PC-9 (cell line): ENCODE data around the gene ZNF580. TPM values are rescaled to one million over a fixed set of nuclear protein-coding genes. Genes with fewer than 3 reads are reported as not detected.

ENCODE experiments used
- BruUV-seq: library from RNA; stranded (reverse); fragments of 400-500 nt; replicated peaks from 2 replicates; lab custom pipeline; 2021; lab: Mats Ljungman, UMichigan
- CTCF ChIA-PET: fragments of 300-600 bp; sonication (Branson Sonifier 250); formaldehyde crosslinking; loops from one replicate; lab custom pipeline; 2022; ENCODE audit warnings: antibody characterized with exemption; lab: Charles Lee
- POLR2A ChIA-PET: fragments of 300-600 bp; sonication (Branson Sonifier 250); formaldehyde crosslinking; loops from one replicate; lab custom pipeline; 2022; ENCODE audit warnings: antibody characterized with exemption; ENCODE audit not compliant: unreplicated experiment; lab: Charles Lee
- DNase-seq, 2 experiments: peaks; one replicate each; pipeline versions ENCODE4 v3.0.0 to v3.0.0-alpha.2; 2015 to 2022; ENCODE audit warnings: mixed read lengths in 1 of 2
- H2AFZ ChIP-seq: fragments of 200-600 bp; sonication (generic); 2 replicates; pipeline ENCODE4 v1.8.1; 2017; ENCODE audit warnings: antibody characterized with exemption
- H3F3A ChIP-seq: fragments of 200-600 bp; sonication (generic); 2 replicates; pipeline ENCODE4 v1.8.1; 2017; ENCODE audit warnings: antibody characterized with exemption, mild to moderate bottlenecking, low read depth; ENCODE audit not compliant: insufficient read depth
- H3K27ac ChIP-seq: fragments of 200-600 bp; sonication (generic); 2 replicates; pipeline ENCODE4 v1.6.1; 2016; ENCODE audit warnings: mixed run types
- H3K27me3 ChIP-seq: fragments of 200-600 bp; sonication (generic); 2 replicates; pipeline ENCODE4 v1.6.1; 2016; ENCODE audit warnings: low read depth, mixed run types; ENCODE audit not compliant: insufficient read depth
- H3K36me3 ChIP-seq: fragments of 200-600 bp; sonication (generic); 2 replicates; pipeline ENCODE4 v1.6.1; 2016; ENCODE audit warnings: low read depth, mixed run types
- H3K4me1 ChIP-seq: fragments of 200-600 bp; sonication (generic); replicated peaks from 2 replicates; pipeline ENCODE4 v1.6.1; 2016; ENCODE audit warnings: mixed run types; ENCODE audit not compliant: insufficient read depth
- H3K4me2 ChIP-seq: fragments of 200-600 bp; sonication (generic); 2 replicates; pipeline ENCODE4 v1.6.1; 2017; ENCODE audit warnings: mixed run types
- H3K4me3 ChIP-seq: fragments of 200-600 bp; sonication (generic); 2 replicates; pipeline ENCODE4 v1.6.1; 2016; ENCODE audit warnings: mixed run types
- H3K79me2 ChIP-seq: fragments of 200-600 bp; sonication (generic); 2 replicates; pipeline ENCODE4 v1.6.1; 2017; ENCODE audit warnings: low read depth, mixed run types
- H3K9me2 ChIP-seq: fragments of 200-600 bp; sonication (generic); 2 replicates; pipeline ENCODE4 v1.8.1; 2017; ENCODE audit warnings: mild to moderate bottlenecking; ENCODE audit not compliant: insufficient read depth
- H3K9me3 ChIP-seq: fragments of 200-600 bp; sonication (generic); 2 replicates; pipeline ENCODE4 v1.8.1; 2016; ENCODE audit warnings: low read depth; ENCODE audit not compliant: insufficient read depth
- H4K20me1 ChIP-seq: fragments of 200-600 bp; sonication (generic); 2 replicates; pipeline ENCODE4 v1.8.1; 2017; ENCODE audit not compliant: insufficient read depth
- CTCF ChIP-seq: fragments of 200-600 bp; sonication (generic); conservative IDR thresholded peaks from 2 replicates; pipeline ENCODE4 v1.6.1; 2017; ENCODE audit warnings: mixed run types, antibody characterized with exemption, mild to moderate bottlenecking, moderate library complexity
- EZH2 ChIP-seq: fragments of 200-600 bp; sonication (generic); IDR thresholded peaks from 2 replicates; pipeline ENCODE4 v1.8.0; 2017; ENCODE audit warnings: antibody characterized with exemption, low read depth
- intact Hi-C: fragments of 100-400 bp; cut with micrococcal nuclease; formaldehyde crosslinking; loops from one replicate; pipeline ENCODE4 v1.10.0; 2022; ENCODE audit not compliant: unreplicated experiment
- total RNA-seq: library from RNA; stranded (reverse); gene quantifications from 2 replicates; pipeline ENCODE4 v1.2.3, GENCODE V29; 2021

Gene ZNF580
- total RNA-seq, 1 experiment from 2014 or later = 56.6 TPM

- Histone ChIP-seq H3K4me1 (peaks cover 8% of the 10 kb centered on the region), H3K4me2 (peak overlapping the region; percentile 90), H3K36me3 (peaks cover 6% of the 10 kb centered on the region), H3K27me3 (no peaks in the 10 kb centered on the region), H3F3A (peaks cover 40% of the 10 kb centered on the region; the same call in 1 of the 2 replicates), H3K4me3 (peak overlapping the region; percentile 66; the same call in 1 of the 2 replicates), H3K27ac (no peak overlapping the region), H4K20me1 (peaks cover 8% of the 10 kb centered on the region; the same call in 1 of the 2 replicates), H3K9me3 (no peaks in the 10 kb centered on the region), H3K79me2 (peaks cover 50% of the 10 kb centered on the region), H3K9me2 (no peaks in the 10 kb centered on the region), H2AFZ (no peak overlapping the region)
- TSS peak; percentile 41 for BruUV-seq
- no peak for DNase-seq
- intact Hi-C loops = no loop called here
- POLR2A ChIA-PET = interaction anchor here (0.6 kb wide), 1 partner anchor 98 kb away, joined by 4 read pairs; no protein-coding TSS in a partner anchor
- CTCF ChIA-PET = no interaction called here
- no peak for TF ChIP-seq EZH2
- no peak for TF ChIP-seq CTCF
These were observed 4.2 kb downstream of the ZNF580 start for GRCh38 chr19:55644842-55645511.

GRCh38 chr19:55645512-55645881 is 4.7 kb downstream of the ZNF580 start:
- peaks cover 8% of the 10 kb centered on the region; the same call in 1 of the 2 replicates for H4K20me1 ChIP-seq
- no peak overlapping the region for H3K4me3 ChIP-seq
- no TSS peak for BruUV-seq
- ChIA-PET CTCF (no interaction called here), POLR2A (interaction anchor here (0.6 kb wide), 1 partner anchor 99 kb away, joined by 4 read pairs; no protein-coding TSS in a partner anchor)
- H3K4me1 ChIP-seq = peaks cover 8% of the 10 kb centered on the region
- no peaks in the 10 kb centered on the region for H3K27me3 ChIP-seq
- H3K36me3 ChIP-seq = peaks cover 6% of the 10 kb centered on the region
- peaks cover 37% of the 10 kb centered on the region; the same call in 1 of the 2 replicates for H3F3A ChIP-seq
- H3K9me3 ChIP-seq = no peaks in the 10 kb centered on the region
- peaks cover 50% of the 10 kb centered on the region for H3K79me2 ChIP-seq
- no peak overlapping the region for H3K27ac ChIP-seq
- DNase-seq = no peak
- no peak for TF ChIP-seq CTCF
- no peak for TF ChIP-seq EZH2
- no peak overlapping the region for H2AFZ ChIP-seq
- intact Hi-C loops = no loop called here
- no peaks in the 10 kb centered on the region for H3K9me2 ChIP-seq
- H3K4me2 ChIP-seq = peak overlapping the region; percentile 90; the same call in 1 of the 2 replicates

- H3K4me1 ChIP-seq = peaks cover 8% of the 10 kb centered on the region
- no peak for DNase-seq
- no peaks in the 10 kb centered on the region for H3K9me2 ChIP-seq
- no peak for TF ChIP-seq CTCF
- no peak for TF ChIP-seq EZH2
- no peaks in the 10 kb centered on the region for H3K9me3 ChIP-seq
- CTCF ChIA-PET = interaction anchor here (0.6 kb wide), 1 partner anchor 661 kb away, joined by 3 read pairs; no protein-coding TSS in a partner anchor
- no peak overlapping the region for H3K4me2 ChIP-seq
- H3K36me3 ChIP-seq = peaks cover 6% of the 10 kb centered on the region
- H3F3A ChIP-seq = peaks cover 26% of the 10 kb centered on the region; the same call in 1 of the 2 replicates
- no peaks in the 10 kb centered on the region for H3K27me3 ChIP-seq
- H3K4me3 ChIP-seq = no peak overlapping the region
- no peak overlapping the region for H2AFZ ChIP-seq
- intact Hi-C loops = no loop called here
- no TSS peak for BruUV-seq
- POLR2A ChIA-PET = interaction anchor here (0.6 to 0.7 kb wide), 2 partner anchors 16 to 172 kb away, joined by 3 to 4 read pairs; no protein-coding TSS in a partner anchor
- peaks cover 8% of the 10 kb centered on the region; the same call in 1 of the 2 replicates for H4K20me1 ChIP-seq
- H3K79me2 ChIP-seq = peaks cover 42% of the 10 kb centered on the region
- no peak overlapping the region for H3K27ac ChIP-seq
These were observed 6.3 kb downstream of the ZNF580 start for GRCh38 chr19:55646889-55647731.
